ENCODE results near the gene OTUD1. TPM values are rescaled to one million over a fixed set of nuclear protein-coding genes. Genes with fewer than 3 reads are reported as not detected.

OTUD1 gene
- total RNA-seq, 4 donors from 2014 or later = 23.1 to 34.9 (median 26.0) TPM

GRCh38 chr10:23472181-23472580, 33.3 kb downstream of the OTUD1 start:
- no peak for TF ChIP-seq POLR2A (IDR thresholded peaks at IDR 0.05)
- TF ChIP-seq EP300 (IDR thresholded peaks at IDR 0.05) = no peak
- no peak for TF ChIP-seq CTCF (IDR thresholded peaks at IDR 0.05)
- TF ChIP-seq POLR2AphosphoS5 (IDR thresholded peaks at IDR 0.05) = no peak
- no peaks in the 10 kb centered on the region for H3K36me3 ChIP-seq
- H3K27me3 ChIP-seq = no peaks in the 10 kb centered on the region
- no peak overlapping the region for H3K4me3 ChIP-seq
- H3K4me1 ChIP-seq = no peaks in the 10 kb centered on the region
- no peaks in the 10 kb centered on the region for H3K9me3 ChIP-seq
- WGBS = 70% methylated on average over 8 of the region's 8 CpGs
- no peak overlapping the region for H3K27ac ChIP-seq
- no peak for DNase-seq (ENCODE audit: low spot score in 2 of 2)

DNA sequence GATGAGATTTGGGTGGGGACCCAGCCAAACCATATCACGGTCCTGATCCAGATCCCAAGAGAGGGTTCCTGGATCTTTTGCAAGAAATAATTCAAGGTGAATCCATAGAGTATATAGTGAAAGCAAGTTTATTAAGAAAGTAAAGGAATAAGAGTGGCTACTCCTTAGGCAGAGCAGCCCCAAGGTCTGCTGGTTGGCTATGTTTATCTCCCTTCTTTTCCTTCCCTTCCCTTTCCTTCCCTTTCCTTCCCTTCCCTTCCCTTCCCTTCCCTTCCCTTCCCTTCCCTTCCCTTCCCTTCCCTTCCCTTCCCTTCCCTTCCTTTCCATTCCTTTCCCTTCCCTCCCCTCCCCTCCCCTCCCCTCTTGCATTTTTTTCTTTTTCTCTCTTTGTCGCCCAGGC, 35.2 kb downstream of the OTUD1 start:
- no peaks in the 10 kb centered on the region for H3K9me3 ChIP-seq
- no peaks in the 10 kb centered on the region for H3K36me3 ChIP-seq
- no peak for DNase-seq (ENCODE audit: low spot score in 2 of 2)
- H3K27me3 ChIP-seq = no peaks in the 10 kb centered on the region
- no peaks in the 10 kb centered on the region for H3K4me1 ChIP-seq
- TF ChIP-seq POLR2AphosphoS5 (IDR thresholded peaks at IDR 0.05) = no peak
- TF ChIP-seq CTCF (IDR thresholded peaks at IDR 0.05) = no peak
- TF ChIP-seq POLR2A (IDR thresholded peaks at IDR 0.05) = no peak
- TF ChIP-seq EP300 (IDR thresholded peaks at IDR 0.05) = no peak
- no peak overlapping the region for H3K4me3 ChIP-seq
- 88% methylated on average over 2 of the region's 2 CpGs for WGBS
- no peak overlapping the region for H3K27ac ChIP-seq

DNA sequence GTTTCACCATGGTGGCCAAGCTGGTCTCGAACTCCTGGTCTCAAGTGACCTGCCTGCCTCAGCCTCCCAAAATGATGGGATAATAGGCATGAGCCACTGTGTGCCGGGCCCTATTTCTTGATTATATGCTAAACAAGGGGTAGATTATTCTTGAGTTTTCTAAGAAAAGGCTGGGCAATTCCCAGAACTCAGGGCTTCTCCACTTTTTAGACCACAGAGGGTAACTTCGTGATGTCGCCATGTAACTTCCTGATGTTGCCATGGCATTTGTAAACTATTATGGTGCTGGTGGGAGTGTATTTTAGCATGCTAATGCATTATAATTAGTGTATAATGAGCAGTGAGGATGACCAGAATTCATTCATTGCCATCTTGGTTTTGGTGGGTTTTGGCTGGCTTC, 35.8 kb downstream of the OTUD1 start:
- Histone ChIP-seq H3K4me3 (no peak overlapping the region), H3K9me3 (no peaks in the 10 kb centered on the region), H3K27ac (no peak overlapping the region), H3K27me3 (no peaks in the 10 kb centered on the region), H3K36me3 (no peaks in the 10 kb centered on the region), H3K4me1 (no peaks in the 10 kb centered on the region)
- no peak for DNase-seq (ENCODE audit: low spot score in 2 of 2)
- TF ChIP-seq EP300 (IDR thresholded peaks at IDR 0.05) (no peak), POLR2AphosphoS5 (IDR thresholded peaks at IDR 0.05) (no peak)
- 85% methylated on average over 4 of the region's 4 CpGs for WGBS

DNA sequence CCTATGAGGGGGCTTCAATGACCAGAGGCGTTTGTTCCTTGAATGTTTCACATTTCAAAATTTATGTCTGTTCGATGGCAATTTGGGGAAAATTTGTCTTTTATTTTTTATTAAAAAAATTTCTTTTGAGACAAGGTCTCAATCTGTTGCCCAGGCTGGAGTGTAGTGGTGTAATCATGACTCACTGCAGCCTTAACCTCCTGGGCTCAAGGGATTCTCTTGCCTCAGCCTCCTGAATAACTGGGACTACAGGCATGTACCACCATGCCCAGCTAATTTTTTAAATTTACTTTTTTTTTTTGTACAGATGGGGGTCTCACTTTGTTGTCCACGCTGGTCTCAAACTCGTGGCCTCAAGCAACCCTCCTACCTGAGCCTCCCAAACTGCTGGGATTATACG, 39.7 kb downstream of the OTUD1 start:
- WGBS = 87% methylated on average over 5 of the region's 5 CpGs
- H3K27me3 ChIP-seq = no peaks in the 10 kb centered on the region
- no peaks in the 10 kb centered on the region for H3K9me3 ChIP-seq
- TF ChIP-seq POLR2A (IDR thresholded peaks at IDR 0.05) = no peak
- no peak for TF ChIP-seq CTCF (IDR thresholded peaks at IDR 0.05)
- TF ChIP-seq POLR2AphosphoS5 (IDR thresholded peaks at IDR 0.05) = no peak
- no peak for TF ChIP-seq EP300 (IDR thresholded peaks at IDR 0.05)
- H3K4me3 ChIP-seq = no peak overlapping the region
- H3K36me3 ChIP-seq = no peaks in the 10 kb centered on the region
- no peak for DNase-seq (ENCODE audit: low spot score in 2 of 2)
- H3K27ac ChIP-seq = no peak overlapping the region
- H3K4me1 ChIP-seq = no peaks in the 10 kb centered on the region

GRCh38 chr10:23479798-23480473, 41.1 kb downstream of the OTUD1 start:
- Histone ChIP-seq H3K4me3 (no peak overlapping the region), H3K27me3 (no peaks in the 10 kb centered on the region), H3K27ac (no peak overlapping the region), H3K36me3 (no peaks in the 10 kb centered on the region), H3K4me1 (no peaks in the 10 kb centered on the region), H3K9me3 (no peaks in the 10 kb centered on the region)
- TF ChIP-seq POLR2AphosphoS5 (IDR thresholded peaks at IDR 0.05) (no peak), CTCF (IDR thresholded peaks at IDR 0.05) (no peak), POLR2A (IDR thresholded peaks at IDR 0.05) (no peak), EP300 (IDR thresholded peaks at IDR 0.05) (no peak)
- 71% methylated on average over 3 of the region's 3 CpGs for whole genome bisulfite sequencing
- DNase-seq (ENCODE audit: low spot score in 2 of 2) = no peak
